GM23338 (cell line): Measurements from ENCODE around the gene EMC10.

ENCODE experiments used
- CREB1 ChIP-seq: fragments of 250-450 bp; sonication (Bioruptor Pico); IDR thresholded peaks from 2 replicates; pipeline ENCODE4 v1.5.0; 2020; ENCODE audit warnings: low read depth, mild to moderate bottlenecking, moderate library complexity
- CTCF ChIP-seq, 2 experiments: fragments of 200-600 bp in 1 of 2; sonication (generic) in 1 of 2; conservative IDR thresholded peaks; 2 replicates each; pipeline versions ENCODE4 v1.5.1 to v1.6.1; 2016 to 2017; ENCODE audit warnings: antibody characterized with exemption in 2 of 2, low read depth in 2 of 2, mild to moderate bottlenecking in 2 of 2, moderate library complexity in 1 of 2
- ETS1 ChIP-seq: IDR thresholded peaks from 2 replicates; pipeline ENCODE4 v1.6.1; 2016; ENCODE audit warnings: antibody characterized with exemption
- EZH2 ChIP-seq: fragments of 200-600 bp; sonication (generic); IDR thresholded peaks from one replicate; pipeline ENCODE4 v1.8.0; 2017; ENCODE audit warnings: antibody characterized with exemption, mild to moderate bottlenecking, low read depth; ENCODE audit not compliant: unreplicated experiment
- EZH2phosphoT487 ChIP-seq: fragments of 200-600 bp; sonication (generic); IDR thresholded peaks from one replicate; pipeline ENCODE4 v1.8.1; 2018; ENCODE audit warnings: antibody characterized with exemption; ENCODE audit not compliant: unreplicated experiment
- NANOG ChIP-seq: IDR thresholded peaks from 2 replicates; pipeline ENCODE4 v1.6.1; 2016; ENCODE audit warnings: antibody characterized with exemption, borderline replicate concordance
- POLR2AphosphoS5 ChIP-seq: IDR thresholded peaks from 2 replicates; pipeline ENCODE4 v1.6.1; 2016; ENCODE audit warnings: antibody characterized with exemption, low read depth
- REST ChIP-seq: IDR thresholded peaks from one replicate; pipeline ENCODE4 v1.6.1; 2018; ENCODE audit warnings: antibody characterized with exemption; ENCODE audit not compliant: unreplicated experiment
- STAT1 ChIP-seq: IDR thresholded peaks from one replicate; pipeline ENCODE4 v1.6.1; 2016; ENCODE audit warnings: antibody characterized with exemption; ENCODE audit not compliant: unreplicated experiment
- ZNF114 ChIP-seq: fragments of 250-450 bp; sonication (Bioruptor Pico); IDR thresholded peaks from 2 replicates; pipeline ENCODE4 v1.5.0; 2020; ENCODE audit warnings: mild to moderate bottlenecking, moderate library complexity
- ZNF331 ChIP-seq: fragments of 250-450 bp; sonication (Bioruptor Pico); IDR thresholded peaks from 2 replicates; pipeline ENCODE4 v1.5.0; 2020; ENCODE audit warnings: low read depth, mild to moderate bottlenecking, moderate library complexity

GRCh38 chr19:50475101-50475568, 1.2 kb upstream of the EMC10 start:
- no peak for TF ChIP-seq CTCF (conservative IDR thresholded peaks at IDR 0.05; ENCODE audit: low read depth in 2 of 2)
- TF ChIP-seq EZH2: no peak
- no peak for TF ChIP-seq POLR2AphosphoS5
- no peak for TF ChIP-seq REST
- no peak for TF ChIP-seq ETS1
- no peak for TF ChIP-seq STAT1
- TF ChIP-seq EZH2phosphoT487: no peak
- no peak for TF ChIP-seq ZNF331 (CRISPR knock-in tag)
- no peak for TF ChIP-seq ZNF114 (CRISPR knock-in tag)
- no peak for TF ChIP-seq CREB1
- TF ChIP-seq NANOG: no peak
